Stromal cell of bone marrow (primary cell): ENCODE results near the gene RC3H2.
"Not testable (repeated sequence)": the region's sequence is repeated elsewhere in the genome, so short reads cannot be mapped to it uniquely, and the experiment has no call there.

Experiments used
- DNase-seq: peaks from one replicate; pipeline ENCODE4 v3.0.0-alpha.2; 2012; ENCODE audit warnings: low read depth

RC3H2 gene

GRCh38 chr9:122929796-122930354 is 24.7 kb upstream of the RC3H2 start:
- DNase-seq: no peak

- DNase-seq: no peak
These were observed 18.8 kb upstream of the RC3H2 start for GRCh38 chr9:122923947-122924346.

GRCh38 chr9:122922713-122923112 is 17.6 kb upstream of the RC3H2 start:
- DNase-seq: no peak

- DNase-seq: no peak
These were observed 13.2 kb upstream of the RC3H2 start for GRCh38 chr9:122918310-122918709.

- DNase-seq: peak; percentile 78
These were observed 8.0 kb upstream of the RC3H2 start, which contains the start of gene ZBTB6 for GRCh38 chr9:122912964-122913673. Gene ZBTB6 (minus strand): TSS chr9:122913323. CDS start chr9:122912072, 1,251 bp downstream.

- DNase-seq: no peak
These were observed 7.5 kb upstream of the RC3H2 start for GRCh38 chr9:122912671-122912963.

GRCh38 chr9:122906122-122906521 is 963 bp upstream of the RC3H2 start:
- DNase-seq: not testable (repeated sequence)

- DNase-seq: no peak
These were observed 715 bp downstream of the RC3H2 start for GRCh38 chr9:122904466-122904822.

- no peak for DNase-seq
These were observed 4.4 kb downstream of the RC3H2 start for GRCh38 chr9:122900791-122901190.

- DNase-seq: no peak
These were observed 7.2 kb downstream of the RC3H2 start for GRCh38 chr9:122897969-122898368.

GRCh38 chr9:122888480-122888879 is 16.7 kb downstream of the RC3H2 start:
- DNase-seq: no peak

GRCh38 chr9:122883125-122883524 is 22.0 kb downstream of the RC3H2 start:
- no peak for DNase-seq

GRCh38 chr9:122879443-122879842 is 25.7 kb downstream of the RC3H2 start:
- DNase-seq: no peak

- no peak for DNase-seq
These were observed 29.6 kb downstream of the RC3H2 start for GRCh38 chr9:122875523-122875922.

GRCh38 chr9:122867276-122867675 is 37.9 kb downstream of the RC3H2 start:
- DNase-seq: not testable (repeated sequence)

GRCh38 chr9:122866079-122866478 is 39.1 kb downstream of the RC3H2 start:
- DNase-seq: no peak

GRCh38 chr9:122865300-122865699 is 39.9 kb downstream of the RC3H2 start:
- DNase-seq: no peak

GRCh38 chr9:122863407-122863806 is 41.8 kb downstream of the RC3H2 start:
- DNase-seq: no peak

- no peak for DNase-seq
These were observed 44.6 kb downstream of the RC3H2 start for GRCh38 chr9:122860319-122861142.

- no peak for DNase-seq
These were observed 47.3 kb downstream of the RC3H2 start for GRCh38 chr9:122857815-122858214.

GRCh38 chr9:122852085-122852786 is 52.9 kb downstream of the RC3H2 start:
- DNase-seq: not testable (repeated sequence)

GRCh38 chr9:122848256-122848943 is 56.8 kb downstream of the RC3H2 start:
- DNase-seq: no peak
